ENCODE measurements around the gene KLHL3.

- no peak for TF ChIP-seq CTCF (IDR thresholded peaks at IDR 0.05)
- no peak for TF ChIP-seq POLR2A (IDR thresholded peaks at IDR 0.05)
Measured at GRCh38 chr5:137712139-137712667, 23.7 kb downstream of the KLHL3 start.

Measured in body of pancreas (tissue), 4 donors.